WTC11 (cell line): ENCODE results near the gene UBE2L3. TPM values are rescaled to one million over a fixed set of nuclear protein-coding genes. Genes with fewer than 3 reads are reported as not detected.

Experiments used
- ATAC-seq: fragments of 200-7000 bp; cut with Tn5 transposase; 2 replicates; pipeline ENCODE4 v1.10.0; 2021; ENCODE audit warnings: mild to moderate bottlenecking, moderate library complexity
- CTCF ChIA-PET: fragments of 300-600 bp; sonication (Branson Sonifier 250); formaldehyde crosslinking; loops from one replicate; lab custom pipeline; 2021; ENCODE audit warnings: antibody characterized with exemption; lab: Charles Lee
- POLR2A ChIA-PET: fragments of 350-600 bp; sonication (Branson Sonifier 250); formaldehyde crosslinking; loops from one replicate; lab custom pipeline; 2021; ENCODE audit warnings: antibody characterized with exemption; lab: Charles Lee
- DNase-seq: peaks from one replicate; pipeline ENCODE4 v3.0.0; 2021; ENCODE audit warnings: low spot score
- H3K27ac Mint-ChIP-seq: 2 replicates; pipeline ENCODE4 v1.8.0; 2021; ENCODE audit warnings: mixed read lengths
- H3K27me3 Mint-ChIP-seq: 2 replicates; pipeline ENCODE4 v1.8.0; 2021; ENCODE audit warnings: low read depth, mild to moderate bottlenecking, moderate library complexity, mixed read lengths
- H3K36me3 Mint-ChIP-seq: 2 replicates; pipeline ENCODE4 v1.8.0; 2021; ENCODE audit warnings: mixed read lengths
- H3K4me1 Mint-ChIP-seq: 2 replicates; pipeline ENCODE4 v1.8.0; 2022; ENCODE audit warnings: mixed read lengths
- H3K4me3 Mint-ChIP-seq: 2 replicates; pipeline ENCODE4 v1.8.0; 2021; ENCODE audit warnings: mild to moderate bottlenecking, moderate library complexity, mixed read lengths
- H3K9me3 Mint-ChIP-seq: 2 replicates; pipeline ENCODE4 v1.8.0; 2021; ENCODE audit warnings: mixed read lengths
- ATF1 ChIP-seq: sonication (generic); formaldehyde crosslinking; IDR thresholded peaks from 2 replicates; pipeline ENCODE4 v1.8.1; 2023; ENCODE audit warnings: mild to moderate bottlenecking, moderate library complexity, missing genetic modification reagents
- ELF4 ChIP-seq: sonication (generic); formaldehyde crosslinking; IDR thresholded peaks from 2 replicates; pipeline ENCODE4 v1.8.1; 2022; ENCODE audit warnings: low read depth, mild to moderate bottlenecking, moderate library complexity, missing genetic modification reagents
- GABPB1 ChIP-seq: sonication (generic); formaldehyde crosslinking; IDR thresholded peaks from 2 replicates; pipeline ENCODE4 v1.8.1; 2023; ENCODE audit warnings: mild to moderate bottlenecking, missing genetic modification reagents
- GRHL2 ChIP-seq: fragments of 250-450 bp; sonication (Bioruptor Pico); IDR thresholded peaks from 2 replicates; pipeline ENCODE4 v1.8.0; 2022; ENCODE audit warnings: mild to moderate bottlenecking, moderate library complexity; ENCODE audit not compliant: insufficient replicate concordance, severe bottlenecking
- NFE2L1 ChIP-seq: sonication (generic); formaldehyde crosslinking; IDR thresholded peaks from 2 replicates; pipeline ENCODE4 v1.8.1; 2023; ENCODE audit warnings: missing genetic modification reagents
- RORB ChIP-seq: fragments of 250-450 bp; sonication (Bioruptor Pico); IDR thresholded peaks from 2 replicates; pipeline ENCODE4 v1.9.0; 2021; ENCODE audit warnings: mild to moderate bottlenecking
- SOX15 ChIP-seq: fragments of 250-450 bp; sonication (Bioruptor Pico); IDR thresholded peaks from 2 replicates; pipeline ENCODE4 v1.9.0; 2021; ENCODE audit warnings: mild to moderate bottlenecking
- TCF7 ChIP-seq: sonication (generic); formaldehyde crosslinking; IDR thresholded peaks from 2 replicates; pipeline ENCODE4 v1.8.0; 2022; ENCODE audit warnings: mild to moderate bottlenecking, low read depth, missing genetic modification reagents, moderate library complexity
- TEAD1 ChIP-seq: sonication (generic); formaldehyde crosslinking; IDR thresholded peaks from 2 replicates; pipeline ENCODE4 v1.8.0; 2022; ENCODE audit warnings: mild to moderate bottlenecking, missing genetic modification reagents
- ZNF416 ChIP-seq: fragments of 250-450 bp; sonication (Bioruptor Pico); IDR thresholded peaks from 2 replicates; pipeline ENCODE4 v1.9.0; 2021; ENCODE audit warnings: mild to moderate bottlenecking, inconsistent platforms
- total RNA-seq: library from RNA; stranded (reverse); gene quantifications from 3 replicates; pipeline ENCODE4 v1.2.3, GENCODE V29; 2021
- TF ChIP-seq, protein P1 (sequence below): sonication (generic); formaldehyde crosslinking; IDR thresholded peaks from 2 replicates; pipeline ENCODE4 v1.8.1; 2023; ENCODE audit warnings: mild to moderate bottlenecking, missing genetic modification reagents, moderate library complexity
- TF ChIP-seq, protein P2 (sequence below): fragments of 250-450 bp; sonication (Bioruptor Pico); IDR thresholded peaks from 2 replicates; pipeline ENCODE4 v1.9.0; 2021; ENCODE audit warnings: moderate library complexity, mild to moderate bottlenecking, inconsistent platforms, borderline replicate concordance
- TF ChIP-seq, protein P3 (sequence below): sonication (generic); formaldehyde crosslinking; IDR thresholded peaks from 2 replicates; pipeline ENCODE4 v1.8.0; 2022; ENCODE audit warnings: mild to moderate bottlenecking, missing genetic modification reagents
- TF ChIP-seq, protein P4 (sequence below): sonication (generic); formaldehyde crosslinking; IDR thresholded peaks from 2 replicates; pipeline ENCODE4 v1.8.0; 2023; ENCODE audit warnings: missing genetic modification reagents
- TF ChIP-seq, protein P5 (sequence below): fragments of 200-600 bp; IDR thresholded peaks from 2 replicates; pipeline ENCODE4 v1.8.0; 2022; ENCODE audit warnings: antibody characterized with exemption

The UBE2L3 gene
- total RNA-seq, 1 experiment from 2014 or later, result 79.1 TPM

DNA sequence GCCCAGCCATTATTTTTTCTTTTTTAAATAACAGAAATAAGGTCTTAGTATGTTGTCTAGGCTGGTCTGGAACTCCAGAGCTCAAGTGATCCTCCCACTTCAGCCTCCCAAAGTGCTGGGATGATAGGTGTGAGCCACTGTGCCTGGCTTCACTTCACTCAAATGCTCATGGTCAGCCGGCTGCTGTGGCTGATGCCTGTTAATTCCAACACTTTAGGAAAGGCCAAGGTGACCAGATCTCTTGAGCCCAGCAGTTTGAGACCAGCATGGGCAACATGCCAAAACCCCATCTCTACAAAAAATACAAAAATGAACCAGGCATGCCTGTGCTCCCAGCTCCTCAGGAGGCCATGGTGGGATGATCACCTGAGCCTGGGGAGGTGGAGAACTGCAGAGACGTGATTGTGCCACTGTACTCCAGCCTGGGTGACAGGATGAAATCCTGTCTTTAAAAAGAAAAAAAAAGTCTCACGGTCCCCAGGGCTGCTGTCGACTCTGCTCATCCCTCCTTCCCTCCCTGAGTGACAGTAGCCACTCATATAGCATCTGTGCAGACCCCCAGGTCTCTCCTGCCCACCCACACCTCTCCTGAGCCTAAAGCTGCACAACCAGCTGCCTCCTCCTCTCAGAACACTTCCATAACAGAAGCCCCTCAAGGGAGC lies 58.7 kb downstream of the UBE2L3 start:
- ChIA-PET CTCF (interaction anchor here (5.2 to 13.4 kb wide), 2 partner anchors 16 to 20 kb away, joined by 91 to 273 read pairs; partner anchors contain the start of gene SDF2L1), POLR2A (interaction anchor here (0.6 kb wide), 1 partner anchor 23 kb away, joined by 3 read pairs; no protein-coding TSS in a partner anchor)
- no peak overlapping the region for H3K4me3 Mint-ChIP-seq
- H3K4me1 Mint-ChIP-seq, result peaks cover 24% of the 10 kb centered on the region
- H3K9me3 Mint-ChIP-seq, result no peaks in the 10 kb centered on the region
- H3K36me3 Mint-ChIP-seq, result peaks cover 18% of the 10 kb centered on the region
- TF ChIP-seq RORB (CRISPR knock-in tag) (no peak), GRHL2 (no peak), ELF4 (no peak), SOX15 (CRISPR knock-in tag) (no peak), NFE2L1 (no peak), ZNF416 (CRISPR knock-in tag) (no peak), TCF7 (CRISPR knock-in tag) (no peak), TEAD1 (no peak), GABPB1 (CRISPR knock-in tag) (no peak)
- TF ChIP-seq, protein P1, sequence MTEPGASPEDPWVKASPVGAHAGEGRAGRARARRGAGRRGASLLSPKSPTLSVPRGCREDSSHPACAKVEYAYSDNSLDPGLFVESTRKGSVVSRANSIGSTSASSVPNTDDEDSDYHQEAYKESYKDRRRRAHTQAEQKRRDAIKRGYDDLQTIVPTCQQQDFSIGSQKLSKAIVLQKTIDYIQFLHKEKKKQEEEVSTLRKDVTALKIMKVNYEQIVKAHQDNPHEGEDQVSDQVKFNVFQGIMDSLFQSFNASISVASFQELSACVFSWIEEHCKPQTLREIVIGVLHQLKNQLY (CRISPR knock-in tag), result no peak
- TF ChIP-seq, protein P2, sequence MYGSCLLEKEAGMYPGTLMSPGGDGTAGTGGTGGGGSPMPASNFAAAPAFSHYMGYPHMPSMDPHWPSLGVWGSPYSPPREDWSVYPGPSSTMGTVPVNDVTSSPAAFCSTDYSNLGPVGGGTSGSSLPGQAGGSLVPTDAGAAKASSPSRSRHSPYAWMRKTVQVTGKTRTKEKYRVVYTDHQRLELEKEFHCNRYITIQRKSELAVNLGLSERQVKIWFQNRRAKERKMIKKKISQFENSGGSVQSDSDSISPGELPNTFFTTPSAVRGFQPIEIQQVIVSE (CRISPR knock-in tag), result no peak
- TF ChIP-seq, protein P3, sequence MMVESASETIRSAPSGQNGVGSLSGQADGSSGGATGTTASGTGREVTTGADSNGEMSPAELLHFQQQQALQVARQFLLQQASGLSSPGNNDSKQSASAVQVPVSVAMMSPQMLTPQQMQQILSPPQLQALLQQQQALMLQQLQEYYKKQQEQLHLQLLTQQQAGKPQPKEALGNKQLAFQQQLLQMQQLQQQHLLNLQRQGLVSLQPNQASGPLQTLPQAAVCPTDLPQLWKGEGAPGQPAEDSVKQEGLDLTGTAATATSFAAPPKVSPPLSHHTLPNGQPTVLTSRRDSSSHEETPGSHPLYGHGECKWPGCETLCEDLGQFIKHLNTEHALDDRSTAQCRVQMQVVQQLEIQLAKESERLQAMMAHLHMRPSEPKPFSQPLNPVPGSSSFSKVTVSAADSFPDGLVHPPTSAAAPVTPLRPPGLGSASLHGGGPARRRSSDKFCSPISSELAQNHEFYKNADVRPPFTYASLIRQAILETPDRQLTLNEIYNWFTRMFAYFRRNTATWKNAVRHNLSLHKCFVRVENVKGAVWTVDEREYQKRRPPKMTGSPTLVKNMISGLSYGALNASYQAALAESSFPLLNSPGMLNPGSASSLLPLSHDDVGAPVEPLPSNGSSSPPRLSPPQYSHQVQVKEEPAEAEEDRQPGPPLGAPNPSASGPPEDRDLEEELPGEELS (CRISPR knock-in tag), result no peak
- ATAC-seq, result no peak
- peak overlapping the region; percentile 42; the same call in 1 of the 2 replicates for H3K27ac Mint-ChIP-seq
- H3K27me3 Mint-ChIP-seq, result peaks cover 6% of the 10 kb centered on the region
- DNase-seq, result no peak

DNA sequence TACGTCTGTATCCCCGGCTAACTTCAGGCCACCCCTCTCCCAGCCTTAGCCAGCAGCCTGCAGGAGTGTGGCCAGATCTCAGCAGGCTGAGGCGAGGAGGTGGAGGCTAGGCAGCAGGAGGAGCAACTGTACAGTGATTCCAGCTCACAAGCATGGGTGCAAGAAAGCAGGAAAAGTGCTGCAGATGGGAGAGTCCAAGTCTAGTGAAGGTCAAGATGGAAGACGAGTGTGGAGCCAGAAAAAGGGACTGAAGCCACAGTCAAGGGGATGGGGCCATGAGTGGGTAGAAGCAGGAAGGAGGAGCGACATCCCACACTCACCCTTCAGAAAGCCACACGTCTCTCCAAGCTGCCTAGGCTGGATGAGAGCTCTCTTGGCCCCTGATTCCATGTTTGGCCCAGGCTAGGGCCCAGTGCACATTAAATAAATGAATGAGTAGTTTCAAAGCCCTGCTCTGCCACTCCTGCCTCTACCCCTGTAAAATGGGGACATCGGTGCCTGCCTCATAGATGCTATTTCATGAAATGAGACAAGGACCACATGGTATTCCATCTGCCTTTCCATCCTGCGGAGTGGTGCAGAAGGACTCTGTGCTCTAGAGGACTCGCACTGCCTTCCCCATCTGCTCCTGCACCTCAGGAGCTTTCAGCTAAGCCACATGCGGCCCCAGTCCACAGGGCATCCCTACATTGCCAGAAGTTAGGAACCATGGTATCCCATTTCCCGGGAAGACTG lies 59.4 kb downstream of the UBE2L3 start:
- peak overlapping the region; percentile 42; the same call in 1 of the 2 replicates for H3K27ac Mint-ChIP-seq

More for the DNA sequence above, 59.4 kb downstream of the UBE2L3 start:
- ChIA-PET POLR2A (interaction anchor here (0.6 kb wide), 1 partner anchor 23 kb away, joined by 3 read pairs; no protein-coding TSS in a partner anchor), CTCF (interaction anchor here (5.2 to 13.4 kb wide), 2 partner anchors 15 to 19 kb away, joined by 91 to 273 read pairs; partner anchors contain the start of gene SDF2L1)
- ATAC-seq (no peak), DNase-seq (no peak)
- TF ChIP-seq ATF1 (CRISPR knock-in tag), result no peak
- TF ChIP-seq, protein P4, sequence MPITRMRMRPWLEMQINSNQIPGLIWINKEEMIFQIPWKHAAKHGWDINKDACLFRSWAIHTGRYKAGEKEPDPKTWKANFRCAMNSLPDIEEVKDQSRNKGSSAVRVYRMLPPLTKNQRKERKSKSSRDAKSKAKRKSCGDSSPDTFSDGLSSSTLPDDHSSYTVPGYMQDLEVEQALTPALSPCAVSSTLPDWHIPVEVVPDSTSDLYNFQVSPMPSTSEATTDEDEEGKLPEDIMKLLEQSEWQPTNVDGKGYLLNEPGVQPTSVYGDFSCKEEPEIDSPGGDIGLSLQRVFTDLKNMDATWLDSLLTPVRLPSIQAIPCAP (CRISPR knock-in tag), result peak; percentile 48; the same call in 1 of the 2 replicates
- TF ChIP-seq, protein P5, sequence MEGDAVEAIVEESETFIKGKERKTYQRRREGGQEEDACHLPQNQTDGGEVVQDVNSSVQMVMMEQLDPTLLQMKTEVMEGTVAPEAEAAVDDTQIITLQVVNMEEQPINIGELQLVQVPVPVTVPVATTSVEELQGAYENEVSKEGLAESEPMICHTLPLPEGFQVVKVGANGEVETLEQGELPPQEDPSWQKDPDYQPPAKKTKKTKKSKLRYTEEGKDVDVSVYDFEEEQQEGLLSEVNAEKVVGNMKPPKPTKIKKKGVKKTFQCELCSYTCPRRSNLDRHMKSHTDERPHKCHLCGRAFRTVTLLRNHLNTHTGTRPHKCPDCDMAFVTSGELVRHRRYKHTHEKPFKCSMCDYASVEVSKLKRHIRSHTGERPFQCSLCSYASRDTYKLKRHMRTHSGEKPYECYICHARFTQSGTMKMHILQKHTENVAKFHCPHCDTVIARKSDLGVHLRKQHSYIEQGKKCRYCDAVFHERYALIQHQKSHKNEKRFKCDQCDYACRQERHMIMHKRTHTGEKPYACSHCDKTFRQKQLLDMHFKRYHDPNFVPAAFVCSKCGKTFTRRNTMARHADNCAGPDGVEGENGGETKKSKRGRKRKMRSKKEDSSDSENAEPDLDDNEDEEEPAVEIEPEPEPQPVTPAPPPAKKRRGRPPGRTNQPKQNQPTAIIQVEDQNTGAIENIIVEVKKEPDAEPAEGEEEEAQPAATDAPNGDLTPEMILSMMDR, result no peak
- Mint-ChIP-seq H3K36me3 (peaks cover 18% of the 10 kb centered on the region), H3K9me3 (no peaks in the 10 kb centered on the region), H3K4me3 (no peak overlapping the region), H3K4me1 (peaks cover 24% of the 10 kb centered on the region), H3K27me3 (peaks cover 11% of the 10 kb centered on the region)
